GM21381 (cell line): ENCODE measurements around the gene THAP4.
"Not testable (repeated sequence)": the region's sequence is repeated elsewhere in the genome, so short reads cannot be mapped to it uniquely, and the experiment has no call there.

Experiments
- ATAC-seq: cut with Tn5 transposase; IDR thresholded peaks from one replicate; pipeline ENCODE4 v1.9.1; 2021; ENCODE audit warnings: mild to moderate bottlenecking, moderate library complexity; ENCODE audit not compliant: unreplicated experiment

Gene THAP4

DNA sequence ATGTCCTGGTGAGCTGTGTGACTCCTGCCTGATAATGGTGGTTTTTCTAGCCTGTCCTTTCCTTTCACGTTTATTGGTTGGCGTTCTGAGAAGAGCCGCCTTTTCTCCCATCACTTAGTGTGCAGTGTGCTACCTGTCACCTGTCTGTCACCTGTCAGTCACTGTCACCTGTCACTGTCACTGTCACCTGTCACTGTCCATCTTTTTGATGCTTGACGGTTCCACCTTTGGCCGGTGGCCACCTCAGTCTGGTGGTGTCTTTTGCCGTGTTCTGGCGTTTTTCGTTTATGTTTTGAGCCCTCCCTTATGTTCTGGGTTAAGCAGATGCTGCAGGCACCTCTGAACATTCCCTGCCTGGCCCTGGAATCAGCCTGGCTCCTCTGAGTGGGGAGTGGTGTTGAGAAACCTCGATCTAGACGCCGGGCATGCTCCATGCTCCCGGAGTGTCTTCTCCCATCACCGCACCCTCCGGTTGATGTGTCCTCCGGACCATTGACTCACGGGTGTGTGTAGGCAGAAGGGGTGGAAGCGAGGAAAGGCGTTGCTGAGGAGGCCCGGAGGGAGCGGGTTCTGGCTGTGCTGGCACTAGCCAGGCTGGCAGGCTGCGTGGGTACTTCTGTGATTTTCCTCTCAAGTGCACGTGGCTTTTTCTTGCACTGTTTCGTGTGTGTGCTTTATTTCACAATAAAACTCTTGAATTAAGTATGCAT, 28.9 kb upstream of the THAP4 start:
- no peak for ATAC-seq

DNA sequence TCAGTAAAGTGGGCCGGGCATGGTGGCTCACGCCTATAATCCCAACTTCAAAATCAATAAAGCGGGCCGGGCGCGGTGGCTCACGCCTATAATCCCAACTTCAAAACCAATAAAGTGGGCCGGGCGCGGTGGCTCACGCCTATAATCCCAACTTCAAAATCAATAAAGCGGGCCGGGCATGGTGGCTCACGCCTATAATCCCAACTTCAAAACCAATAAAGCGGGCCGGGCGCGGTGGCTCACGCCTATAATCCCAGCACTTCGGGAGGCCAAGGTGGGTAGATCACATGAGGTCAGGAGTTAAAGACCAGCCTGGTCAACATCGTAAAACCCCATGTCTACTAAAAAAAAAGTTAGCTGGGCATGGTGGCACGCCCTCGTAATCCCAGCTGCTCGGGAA, 25.8 kb upstream of the THAP4 start:
- ATAC-seq: not testable (repeated sequence)

DNA sequence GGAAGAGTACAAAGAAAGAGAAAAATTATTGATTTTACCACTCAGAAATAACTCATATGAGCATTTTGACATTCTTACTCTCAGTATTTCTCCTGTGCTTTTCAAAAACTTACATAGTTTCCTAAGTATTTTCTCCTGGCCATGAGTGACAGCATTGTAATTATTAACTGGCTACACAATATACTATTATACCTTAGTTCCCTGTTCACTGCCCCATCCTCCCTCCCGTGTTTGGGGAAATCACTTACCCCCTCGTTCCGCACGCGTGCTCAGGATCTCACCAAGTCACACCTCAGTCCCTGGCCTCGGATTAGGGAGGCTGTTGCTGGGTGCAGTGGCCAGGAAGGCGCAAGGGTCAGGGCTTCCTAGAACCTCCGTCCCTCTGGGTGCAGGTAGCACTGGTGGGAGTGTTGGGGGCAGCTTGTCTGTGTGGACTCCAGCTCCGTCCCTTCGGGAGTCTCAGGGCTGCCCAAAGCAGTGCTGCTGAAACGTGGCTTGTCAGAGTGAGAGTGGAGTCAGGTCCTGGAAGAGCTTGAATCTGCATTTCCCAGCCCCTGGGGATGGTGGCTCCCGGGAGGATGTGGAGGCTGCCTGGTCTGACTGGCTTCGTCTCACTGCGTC, 23.7 kb upstream of the THAP4 start:
- no peak for ATAC-seq

DNA sequence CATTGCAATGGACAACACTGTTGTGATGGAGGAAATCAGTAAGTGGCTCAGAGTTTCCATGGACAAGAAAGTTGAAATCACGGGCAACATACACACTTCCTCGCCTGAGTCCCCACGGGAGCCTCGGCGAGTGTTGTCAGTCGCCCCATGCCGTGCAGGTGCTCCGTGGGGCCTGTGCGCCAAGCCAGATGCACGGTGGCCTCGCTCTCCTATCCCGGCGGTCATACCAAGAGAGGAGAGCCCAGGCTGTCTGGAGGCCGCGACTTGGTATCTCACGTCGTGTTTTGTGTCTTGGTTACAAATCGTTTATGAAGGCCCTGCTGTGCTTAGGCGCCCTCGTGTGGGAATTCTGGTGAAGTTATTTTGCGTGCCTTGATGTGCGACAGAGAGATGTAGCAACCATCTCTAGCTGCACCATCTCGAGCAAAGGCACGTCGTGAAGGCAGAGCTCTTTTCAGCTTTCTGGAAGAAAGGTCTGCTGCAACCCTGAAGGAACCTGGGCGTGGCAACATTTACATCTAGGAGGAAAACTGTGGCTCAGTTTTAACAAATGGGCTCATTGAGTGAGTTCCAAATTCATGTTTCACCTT, 22.3 kb upstream of the THAP4 start:
- no peak for ATAC-seq

DNA sequence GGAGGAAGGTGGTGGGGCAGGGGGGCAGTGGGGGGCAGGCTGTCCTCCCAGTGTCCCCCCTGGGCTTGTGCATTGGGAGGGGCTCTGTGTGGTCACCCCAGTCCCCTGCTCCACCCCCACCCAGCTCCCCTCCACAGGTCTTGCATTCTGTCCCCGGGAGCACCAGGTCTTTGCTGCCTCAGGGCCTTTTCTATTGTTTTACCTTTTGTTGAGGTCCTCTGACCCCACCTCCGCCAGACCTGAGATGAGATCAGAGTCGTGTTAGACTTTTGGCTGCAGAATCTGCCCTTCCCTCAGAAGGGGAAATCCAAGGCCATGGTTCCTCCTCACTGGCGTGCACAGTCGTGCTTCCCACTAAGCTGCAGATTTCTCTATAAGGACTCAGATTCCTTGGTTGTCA, 21.3 kb upstream of the THAP4 start:
- no peak for ATAC-seq

DNA sequence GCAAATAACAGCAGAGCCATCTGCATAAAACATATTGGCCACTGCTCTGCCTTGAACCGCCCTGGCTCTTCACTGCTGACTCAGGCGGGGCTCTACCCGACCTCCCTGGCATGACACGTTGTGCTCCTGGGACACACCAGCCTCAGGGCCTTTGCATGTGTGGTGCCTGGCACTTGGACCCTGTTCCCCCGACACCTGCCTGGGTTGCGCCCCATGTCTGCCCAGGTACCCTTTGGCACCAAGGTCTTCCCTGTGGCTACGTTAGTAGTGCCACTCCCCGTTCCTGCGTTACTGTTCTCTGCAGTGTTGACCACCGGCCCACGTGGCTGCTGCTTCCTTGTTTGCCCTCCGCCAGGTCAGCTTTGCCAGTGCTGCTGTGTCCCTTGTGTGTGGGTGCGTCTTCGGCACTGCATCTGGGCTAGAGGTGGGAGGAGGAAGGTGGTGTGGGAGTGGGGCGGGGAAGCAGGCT, 20.9 kb upstream of the THAP4 start:
- no peak for ATAC-seq

DNA sequence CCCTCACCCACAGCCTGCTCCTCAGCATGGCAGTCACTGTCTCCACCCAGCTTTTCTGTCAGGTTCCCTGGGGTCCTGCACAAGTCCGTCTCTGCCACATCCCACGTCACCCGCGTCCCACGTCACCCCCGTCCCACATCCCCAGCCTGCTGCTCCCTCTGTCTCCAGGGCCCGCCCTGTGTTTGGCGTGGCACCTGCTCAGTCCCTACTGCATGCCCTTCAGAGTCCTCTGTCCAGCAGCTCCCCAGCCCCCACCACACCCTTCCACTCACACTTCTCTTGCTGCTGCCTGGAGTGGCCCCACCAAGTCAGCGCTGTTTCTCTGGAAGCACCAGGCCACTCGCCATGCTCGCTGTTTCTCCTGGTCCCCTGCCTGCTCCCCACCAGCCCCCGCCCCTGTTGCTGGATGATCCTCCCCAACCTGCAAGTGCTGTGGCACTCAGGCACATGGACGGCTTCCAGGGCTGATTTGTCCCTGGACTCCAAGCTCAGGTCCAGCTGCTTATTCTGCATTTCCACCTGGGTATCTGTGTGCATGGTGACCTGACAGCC, 19.3 kb upstream of the THAP4 start:
- no peak for ATAC-seq

DNA sequence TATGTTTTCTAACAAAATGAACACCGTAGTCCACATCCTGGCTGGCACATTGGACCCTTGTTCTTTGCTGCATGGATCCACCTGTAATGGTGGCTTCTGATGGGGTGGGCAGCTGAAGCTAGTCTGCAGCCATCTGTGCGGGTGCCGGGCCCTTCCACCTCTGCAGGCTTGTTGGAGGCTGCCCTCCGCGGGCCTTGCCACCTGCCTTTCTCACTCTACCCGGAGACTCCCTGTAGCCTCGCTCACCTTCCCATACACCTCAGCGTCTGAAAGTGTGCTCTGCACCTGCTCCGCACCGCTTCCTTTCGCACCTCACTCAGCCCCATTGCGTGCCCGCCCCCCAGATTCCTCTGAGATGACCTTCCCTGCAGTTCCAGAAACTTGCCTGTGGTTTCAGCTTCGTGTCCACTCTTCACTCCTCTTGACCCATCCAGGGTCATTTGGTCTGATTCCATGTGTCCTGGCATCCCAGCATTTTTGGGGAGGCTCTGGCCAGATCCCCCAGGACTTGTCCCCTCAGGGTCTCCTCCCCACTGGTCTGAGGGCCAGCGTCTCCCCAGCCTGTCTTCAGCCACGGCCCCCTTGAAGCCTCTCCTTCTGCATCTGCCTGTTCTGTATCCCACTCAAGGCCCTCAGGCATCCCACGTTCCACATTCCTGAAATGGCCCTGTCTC, 18.7 kb upstream of the THAP4 start:
- ATAC-seq: no peak

DNA sequence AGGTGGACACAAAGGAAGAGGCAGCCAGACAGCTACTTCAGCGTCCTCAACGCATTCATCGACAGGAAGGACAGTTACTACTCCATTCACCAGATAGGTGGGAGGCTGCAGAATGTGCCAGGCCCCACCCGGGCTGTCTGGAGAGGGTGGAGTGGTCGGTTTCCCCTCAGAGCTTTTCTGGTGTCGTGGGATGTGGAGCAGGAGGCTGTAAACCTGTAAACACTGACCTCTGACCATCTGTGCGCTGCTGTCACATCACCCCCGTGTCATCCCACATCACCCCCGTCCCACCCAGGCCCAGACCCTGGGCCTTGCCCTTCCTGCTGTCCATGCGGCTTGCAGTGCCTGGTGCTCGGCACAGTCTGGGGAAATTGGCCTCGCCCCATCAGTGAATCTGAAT, 17.6 kb upstream of the THAP4 start:
- no peak for ATAC-seq

DNA sequence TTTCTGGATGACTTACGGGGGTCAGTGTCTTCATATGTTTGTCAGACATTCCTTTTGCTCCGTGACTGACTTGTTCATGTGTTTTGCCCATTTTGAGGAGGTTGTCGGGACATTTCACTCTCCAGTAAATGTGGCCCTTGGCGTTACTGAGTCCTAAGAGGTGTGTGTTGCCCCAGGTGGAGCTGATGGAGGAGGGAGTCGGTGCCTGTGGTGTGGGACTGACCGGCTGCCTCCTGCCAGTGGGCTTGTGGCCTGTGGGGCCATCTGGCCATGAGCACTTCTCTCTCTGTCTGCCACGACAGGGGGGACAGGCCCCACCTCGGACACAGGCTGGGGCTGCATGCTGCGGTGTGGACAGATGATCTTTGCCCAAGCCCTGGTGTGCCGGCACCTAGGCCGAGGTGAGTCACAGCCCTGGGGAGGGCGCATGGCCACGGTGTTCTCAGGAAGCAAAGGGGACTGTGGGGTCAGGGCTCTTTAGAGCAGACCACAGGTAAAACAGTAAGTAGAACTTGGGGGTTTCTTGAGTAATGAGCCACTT, 16.3 kb upstream of the THAP4 start:
- no peak for ATAC-seq

DNA sequence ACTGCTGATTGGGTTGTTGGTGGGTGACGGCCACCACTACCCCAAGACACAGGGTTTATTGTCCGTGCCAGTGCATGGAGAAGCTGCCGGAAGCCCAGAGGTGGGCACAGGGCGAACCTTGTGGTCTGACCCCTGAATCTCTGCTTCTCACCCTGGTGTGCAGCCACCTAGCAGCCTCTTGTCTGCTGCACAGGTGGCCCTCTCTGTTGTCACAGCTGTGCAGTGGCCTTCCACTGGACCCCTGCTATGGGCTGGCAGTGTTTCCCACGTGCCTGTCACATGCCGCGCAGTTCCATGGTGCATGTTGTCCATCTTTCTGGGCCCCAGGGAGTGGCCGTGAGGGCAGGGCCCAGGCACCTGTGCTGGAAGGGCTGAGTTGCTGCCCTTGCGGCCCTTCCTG, 15.8 kb upstream of the THAP4 start:
- ATAC-seq: no peak

DNA sequence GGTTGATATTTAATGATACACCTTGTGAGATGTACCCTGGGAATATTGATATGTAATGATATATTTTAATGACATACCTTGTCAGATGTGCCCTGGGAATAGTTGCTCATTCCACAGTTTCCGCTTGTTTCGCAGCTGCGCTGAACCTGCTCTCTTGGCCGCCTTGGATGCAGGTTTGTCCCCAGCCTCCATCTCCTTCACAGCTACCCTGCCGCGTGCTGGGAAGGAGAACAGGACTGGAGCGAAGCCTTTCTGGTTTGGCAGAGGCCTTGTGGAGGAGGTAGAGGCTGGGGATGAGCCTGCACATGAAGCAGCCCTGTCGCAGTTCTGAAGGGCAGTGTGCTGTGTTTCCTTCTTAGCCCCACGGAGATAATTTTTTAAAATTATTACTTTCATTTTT, 15.2 kb upstream of the THAP4 start:
- ATAC-seq: no peak

DNA sequence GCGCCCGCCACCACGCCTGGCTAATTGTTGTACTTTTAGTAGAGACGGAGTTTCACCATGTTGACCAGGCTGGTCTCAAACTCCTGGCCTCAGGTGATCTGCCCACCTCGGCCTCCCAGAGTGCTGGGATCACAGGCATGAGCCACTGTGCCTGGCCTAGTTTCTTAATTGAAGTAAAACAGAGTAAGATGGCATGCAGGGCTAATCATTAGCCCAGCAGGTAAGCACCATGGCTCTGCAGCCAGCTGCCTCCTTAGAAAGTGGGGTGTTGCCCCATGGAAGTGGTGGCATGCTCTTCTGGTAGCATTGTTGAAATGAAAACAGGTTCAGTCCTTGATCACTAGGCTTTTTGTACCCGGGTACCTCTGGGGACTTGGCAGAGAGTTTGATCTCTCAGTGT, 13.0 kb upstream of the THAP4 start:
- no peak for ATAC-seq

DNA sequence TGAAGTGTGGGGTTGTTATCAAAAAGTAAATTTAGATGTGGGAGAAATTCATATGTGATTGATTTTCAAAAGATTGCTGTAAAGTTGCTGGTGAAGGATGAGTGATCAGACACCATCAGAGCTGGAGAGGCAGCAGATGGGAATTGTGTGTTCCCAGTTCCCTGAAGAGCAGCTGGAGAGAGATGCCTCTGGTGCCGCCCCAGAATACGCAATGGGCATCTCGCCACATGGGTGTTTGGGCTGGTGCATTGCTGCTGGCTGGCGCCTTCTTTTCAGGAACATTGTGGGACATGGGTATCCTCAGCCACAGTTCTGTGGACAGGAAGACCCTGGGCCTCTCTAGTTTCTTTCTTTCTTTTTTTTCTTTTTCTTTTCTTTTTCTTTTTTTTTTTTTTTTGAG, 12.4 kb upstream of the THAP4 start:
- no peak for ATAC-seq

DNA sequence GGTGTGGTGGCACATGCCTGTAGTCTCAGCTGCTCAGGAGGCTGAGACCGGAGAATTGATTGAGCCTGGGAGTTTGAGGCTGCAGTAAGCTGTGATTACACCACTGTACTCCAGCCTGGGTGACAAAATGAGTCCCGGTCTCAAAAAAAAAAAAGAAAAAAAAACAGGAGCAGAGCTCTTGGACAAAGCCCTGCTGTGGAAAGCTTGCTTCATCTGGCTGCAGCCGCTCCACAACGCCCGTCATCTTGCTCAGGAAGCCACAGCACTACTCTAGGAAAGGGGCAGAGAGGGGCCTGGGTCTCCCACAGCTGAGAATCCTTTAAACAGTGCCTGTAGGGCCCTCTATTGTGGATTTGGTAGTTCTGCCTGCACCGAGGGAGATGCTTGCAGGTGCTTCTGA, 11.5 kb upstream of the THAP4 start:
- no peak for ATAC-seq

DNA sequence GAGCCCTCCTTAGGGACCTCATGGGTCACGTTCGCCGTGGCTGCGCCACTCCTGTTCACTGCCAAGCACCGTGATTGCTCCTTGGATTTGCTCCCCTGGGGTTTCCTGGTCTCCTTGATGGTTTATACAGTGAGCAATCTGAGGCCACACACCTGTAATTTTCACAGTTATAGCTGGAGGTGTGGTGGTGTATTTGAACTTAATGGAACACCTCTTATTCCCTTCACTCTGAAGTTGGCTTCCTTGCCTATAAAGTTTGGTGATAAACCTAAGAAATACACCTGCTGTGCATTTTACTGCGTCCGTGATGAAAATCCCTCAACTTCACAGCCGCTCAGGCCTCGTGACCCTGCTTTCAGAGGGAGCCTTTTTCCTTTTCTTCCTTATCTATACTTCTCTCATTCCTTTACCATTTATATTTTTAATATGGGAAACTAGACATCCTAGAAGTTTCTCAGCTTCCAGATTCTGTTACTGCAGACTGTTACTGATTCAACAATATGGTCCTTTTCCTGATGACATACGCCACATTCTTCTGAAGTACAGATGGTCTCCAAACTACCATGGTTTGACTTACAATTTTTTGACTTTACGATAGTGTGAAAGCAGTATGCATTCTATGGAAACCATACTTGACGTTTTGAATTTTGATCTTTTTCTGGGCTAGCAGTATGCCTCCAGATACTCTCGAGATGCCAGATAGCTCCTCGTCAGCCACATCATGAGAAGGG, 9.1 kb upstream of the THAP4 start:
- no peak for ATAC-seq

DNA sequence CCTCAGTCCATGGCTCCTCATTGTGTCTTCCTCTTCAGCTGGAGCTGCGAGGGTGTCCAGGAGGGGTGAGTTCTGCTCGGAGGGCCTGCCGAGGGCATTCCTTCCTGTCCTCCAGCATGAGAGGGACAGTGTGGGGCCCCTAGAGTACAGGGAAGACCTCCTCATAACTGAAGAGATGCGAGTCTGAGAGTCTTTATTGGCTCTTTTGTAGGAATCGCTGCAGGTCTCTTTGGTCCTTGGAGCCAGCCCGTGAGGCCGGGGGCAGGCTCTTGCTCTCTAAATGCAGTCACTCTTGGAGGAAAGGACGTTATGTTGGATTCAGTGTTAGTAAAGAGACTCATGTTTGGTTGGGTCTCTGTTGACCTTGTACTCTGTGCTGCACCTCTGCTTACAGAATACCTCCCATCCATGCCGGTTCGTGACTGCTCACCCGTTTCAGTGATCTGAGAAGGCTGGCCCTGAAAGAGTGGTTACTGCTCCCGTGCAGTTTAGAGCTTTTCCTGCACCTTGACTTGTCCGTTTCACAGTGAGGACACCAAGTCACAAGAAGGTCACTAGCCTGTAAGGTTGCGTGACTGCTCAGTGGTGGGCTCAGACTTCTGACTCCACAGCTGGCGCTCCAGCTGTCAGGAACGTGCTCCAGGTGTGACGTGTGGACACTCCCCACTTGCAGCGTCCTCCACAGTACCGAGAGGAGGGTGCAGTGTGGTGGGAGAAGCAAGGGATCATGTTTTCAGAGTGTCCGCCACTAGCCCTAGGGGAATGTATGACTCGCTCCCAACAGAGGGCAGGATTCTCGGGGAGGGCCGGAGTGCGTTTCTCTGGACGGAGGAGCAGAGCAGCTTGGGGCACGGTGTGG, 8.3 kb upstream of the THAP4 start:
- ATAC-seq: no peak

DNA sequence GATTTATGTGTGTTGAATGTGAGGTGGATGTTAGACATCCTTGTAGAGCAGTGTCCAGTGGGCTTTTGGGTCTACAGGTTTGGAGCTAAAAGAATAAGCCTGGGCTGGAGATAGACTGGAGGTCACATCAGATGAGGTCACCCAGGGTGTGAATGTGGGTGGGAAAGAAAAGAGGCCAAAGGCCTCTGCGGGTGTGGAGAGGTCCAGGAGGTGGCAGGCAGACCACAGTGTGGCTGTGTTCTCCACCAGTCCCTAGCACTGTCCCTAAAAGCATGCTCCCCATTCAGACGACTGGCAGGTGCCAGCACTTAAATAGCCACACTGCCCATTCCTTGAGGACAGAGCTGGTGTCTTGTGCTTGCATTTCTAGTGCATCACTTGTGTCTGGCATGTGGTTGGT, 4.7 kb upstream of the THAP4 start:
- ATAC-seq: no peak

DNA sequence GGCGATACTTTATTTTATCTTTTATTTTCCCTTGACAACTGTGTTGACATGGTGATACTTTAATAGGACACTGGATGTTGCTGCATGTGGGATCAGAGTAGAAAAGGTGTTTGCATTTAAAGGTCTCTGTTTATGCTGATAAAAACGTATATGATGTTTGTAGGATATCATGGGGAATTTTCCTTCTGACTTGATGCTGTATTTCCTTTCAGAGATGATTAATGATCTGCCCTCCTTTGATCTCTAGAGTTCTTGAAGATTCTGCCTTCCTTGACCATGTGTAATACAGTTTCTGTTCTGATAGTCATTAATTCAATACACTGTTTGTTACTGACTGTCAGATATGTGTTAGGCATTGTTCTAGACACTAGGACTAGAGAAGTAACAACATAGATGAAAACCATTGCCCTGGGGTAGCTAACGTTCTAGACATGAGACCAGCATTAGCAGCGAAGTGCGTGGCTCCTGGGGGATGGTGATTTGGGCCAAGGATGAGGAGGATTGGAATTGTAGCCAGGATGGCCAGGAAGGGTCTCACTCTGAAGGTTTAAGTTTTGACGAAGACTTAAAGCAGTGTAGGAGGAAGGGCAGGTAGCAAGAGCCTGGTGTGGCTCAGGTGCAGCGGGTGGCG, 3.3 kb upstream of the THAP4 start:
- ATAC-seq: no peak
